Stomach (tissue), 4 donors: ENCODE measurements around the gene KCNN3.

Experiments
- CTCF ChIP-seq, 7 experiments: fragments of 450-650 bp in 4 of 7; fragments of 200-600 bp in 3 of 7; sonication (generic) in 3 of 7; IDR thresholded peaks; one replicate each; pipeline ENCODE4 v1.5.1; 2016 to 2019; ENCODE audit warnings: antibody characterized with exemption in 7 of 7, control low read depth in 2 of 7, mild to moderate bottlenecking in 1 of 7
- EP300 ChIP-seq: sonication (generic); formaldehyde crosslinking; IDR thresholded peaks from one replicate; pipeline ENCODE4 v1.6.1; 2017; ENCODE audit warnings: antibody characterized with exemption
- POLR2A ChIP-seq, 4 donors: fragments of 450-650 bp; IDR thresholded peaks; one replicate each; pipeline ENCODE4 v1.6.1; 2016; ENCODE audit warnings: antibody characterized with exemption in 4 of 4, control low read depth in 2 of 4, mild to moderate bottlenecking in 1 of 4, moderate library complexity in 1 of 4
- POLR2AphosphoS5 ChIP-seq, 3 donors: sonication (generic); formaldehyde crosslinking; IDR thresholded peaks; one replicate each; pipeline ENCODE4 v1.6.1; 2016; ENCODE audit warnings: antibody characterized with exemption in 3 of 3

- TF ChIP-seq CTCF (IDR thresholded peaks at IDR 0.05) (no peak), EP300 (no peak), POLR2A (IDR thresholded peaks at IDR 0.05) (no peak), POLR2AphosphoS5 (IDR thresholded peaks at IDR 0.05) (no peak)
Observed at GRCh38 chr1:154661110-154661509, 209.0 kb downstream of the KCNN3 start.
